Measurements from ENCODE around the gene NIPSNAP2.
"Not testable (repeated sequence)": the region's sequence is repeated elsewhere in the genome, so short reads cannot be mapped to it uniquely, and the experiment has no call there.

NIPSNAP2 gene

DNA sequence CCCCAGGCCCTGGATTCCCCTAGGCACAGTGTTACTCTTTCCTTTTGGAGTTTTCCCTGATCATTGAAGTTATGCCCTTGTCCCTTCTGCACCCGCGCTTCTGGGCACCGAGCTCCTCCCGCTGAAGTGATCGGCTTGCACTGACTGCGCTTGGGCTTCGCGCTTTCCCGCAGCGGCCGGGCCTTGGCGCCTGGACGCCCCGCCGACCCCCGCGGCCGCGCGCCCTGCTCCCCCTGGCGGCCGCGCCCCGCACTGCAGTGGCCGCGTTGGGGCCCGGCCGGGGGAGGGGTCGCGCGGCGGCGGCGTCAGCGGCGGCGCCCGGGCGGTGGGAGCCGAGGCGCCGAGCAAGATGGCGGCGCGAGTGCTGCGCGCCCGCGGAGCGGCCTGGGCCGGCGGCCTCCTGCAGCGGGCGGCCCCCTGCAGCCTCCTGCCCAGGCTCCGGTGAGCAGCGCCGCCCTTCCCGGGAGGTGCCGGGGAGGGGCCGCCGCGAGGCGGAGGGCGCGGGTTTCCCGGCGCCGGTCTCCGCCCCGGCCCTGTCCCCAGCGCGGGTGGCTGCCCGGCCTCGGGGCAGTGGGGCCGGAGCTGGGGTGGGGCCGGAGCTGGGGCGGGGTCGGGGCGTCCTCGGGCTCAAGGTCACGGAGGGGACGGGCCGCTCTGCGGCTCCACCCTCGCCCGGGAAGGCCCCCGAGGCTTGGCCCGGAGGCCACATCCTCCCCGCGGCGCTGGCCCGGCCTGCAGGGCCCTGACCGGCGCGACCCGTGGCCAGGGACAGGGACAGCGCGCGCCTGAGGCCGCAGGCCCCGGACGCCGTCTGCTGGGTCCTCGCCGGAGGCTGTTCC, at the start of gene NIPSNAP2:
NIPSNAP2 (plus strand) TSS at position 325 of the 839 bp plus-strand sequence; CDS start at position 350, 25 bp downstream.
- peak; percentile 55 for DNase-seq

DNA sequence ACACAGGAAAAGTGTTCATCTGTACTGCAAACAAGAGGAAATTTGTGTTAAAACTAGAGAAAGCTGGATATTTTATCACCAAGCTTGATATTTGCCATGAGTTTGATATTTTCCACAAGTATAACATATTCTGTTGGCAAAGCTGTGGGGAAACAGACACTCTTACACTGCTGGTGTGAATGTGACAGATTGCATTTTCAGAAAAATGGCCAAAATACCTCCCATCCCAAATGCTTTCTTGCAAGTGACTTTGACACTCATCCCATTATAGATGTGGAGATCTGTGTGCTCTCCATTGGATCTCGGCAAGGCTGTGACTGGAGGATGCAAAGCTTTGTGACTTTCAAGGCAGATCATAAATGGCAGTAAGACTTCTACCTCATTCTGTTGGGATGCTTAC, 46.6 kb upstream of the NIPSNAP2 start:
- DNase-seq, result no peak

DNA sequence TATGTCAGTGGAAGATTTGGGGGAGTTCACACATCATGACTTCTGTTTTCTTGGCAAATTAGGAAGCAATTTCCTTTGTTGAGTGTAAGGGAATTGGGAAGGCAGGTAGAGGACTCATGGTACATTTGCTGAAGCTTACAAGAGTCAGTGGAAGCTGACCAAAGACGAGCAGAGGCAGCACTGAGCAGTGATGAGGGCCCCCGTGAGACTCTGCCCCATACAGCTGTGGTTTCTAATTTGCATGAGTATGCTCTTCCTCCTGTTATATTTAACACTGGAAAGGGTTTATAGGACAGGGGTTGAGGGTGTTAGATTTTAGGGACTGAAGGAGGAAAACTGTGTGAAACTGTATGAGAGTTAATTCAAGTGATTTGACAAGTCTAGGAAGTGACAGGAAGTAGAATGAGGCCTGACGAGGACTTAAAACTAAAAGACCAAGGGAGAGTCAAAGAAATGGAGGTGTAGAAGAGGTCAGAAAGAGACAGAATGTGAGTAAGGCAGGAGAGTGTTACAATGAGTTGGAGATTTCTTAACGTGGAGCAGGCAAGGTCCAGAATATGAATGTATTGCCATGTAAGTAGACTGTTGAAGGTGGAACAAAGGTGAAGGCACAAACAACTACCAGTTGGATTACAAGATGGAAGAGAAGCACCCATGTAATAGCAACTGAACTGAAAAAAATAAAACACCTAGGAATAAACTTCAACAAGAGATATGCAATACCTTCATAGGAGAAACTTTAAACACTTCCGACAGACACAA, 36.2 kb upstream of the NIPSNAP2 start:
- no peak for DNase-seq

DNA sequence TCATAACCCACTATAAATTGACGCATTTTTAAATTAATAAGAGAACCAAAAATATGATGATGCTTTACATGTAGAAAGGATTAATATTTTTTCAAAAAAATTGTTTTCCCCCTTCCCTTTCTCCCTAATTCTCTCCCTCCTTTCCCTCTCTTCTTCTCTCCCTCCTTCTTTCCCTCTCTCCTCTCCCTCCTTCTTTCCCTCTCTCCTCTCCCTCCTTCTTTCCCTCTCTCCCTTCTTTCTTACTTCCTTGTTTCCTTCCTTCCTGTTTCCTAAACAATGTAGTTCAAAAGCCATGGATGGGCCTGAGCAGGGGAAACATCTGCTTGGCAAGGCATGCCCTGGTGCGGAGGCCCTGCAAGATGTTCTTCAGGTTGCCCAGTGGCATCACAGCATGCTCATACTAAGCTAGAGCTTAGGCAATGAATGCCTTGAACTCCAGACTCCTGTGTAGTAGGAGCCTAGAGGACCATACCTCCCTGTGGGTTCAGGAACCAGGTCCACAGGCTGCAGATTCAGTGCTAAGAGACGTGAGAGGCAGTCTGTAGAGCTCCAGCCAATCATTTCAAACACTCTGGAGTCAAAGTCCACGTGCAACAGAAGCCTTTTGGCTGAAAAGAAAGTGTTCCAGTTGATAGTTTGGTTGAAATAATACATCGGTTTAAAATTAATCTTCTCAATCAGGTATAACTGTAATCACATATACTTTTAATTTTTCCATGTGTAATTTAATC, 32.8 kb upstream of the NIPSNAP2 start:
- no peak for DNase-seq

DNA sequence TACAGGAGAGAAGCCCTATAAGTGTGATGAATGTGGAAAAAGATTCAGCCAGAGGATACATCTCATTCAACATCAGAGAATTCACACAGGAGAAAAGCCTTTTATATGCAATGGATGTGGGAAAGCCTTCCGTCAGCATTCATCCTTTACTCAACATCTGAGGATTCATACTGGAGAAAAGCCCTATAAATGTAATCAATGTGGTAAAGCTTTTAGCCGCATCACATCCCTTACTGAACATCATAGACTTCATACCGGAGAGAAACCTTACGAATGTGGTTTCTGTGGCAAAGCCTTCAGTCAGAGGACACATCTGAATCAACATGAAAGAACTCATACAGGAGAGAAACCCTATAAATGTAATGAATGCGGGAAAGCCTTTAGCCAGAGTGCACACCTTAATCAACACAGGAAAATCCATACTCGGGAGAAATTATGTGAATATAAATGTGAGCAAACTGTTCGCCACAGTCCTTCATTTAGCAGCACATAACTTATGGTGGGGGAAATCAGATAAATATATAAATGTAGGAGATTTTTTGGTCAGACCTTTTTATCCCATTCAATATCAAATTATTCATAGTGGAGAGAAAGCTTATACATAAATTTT, 24.8 kb upstream of the NIPSNAP2 start:
- DNase-seq, result no peak

DNA sequence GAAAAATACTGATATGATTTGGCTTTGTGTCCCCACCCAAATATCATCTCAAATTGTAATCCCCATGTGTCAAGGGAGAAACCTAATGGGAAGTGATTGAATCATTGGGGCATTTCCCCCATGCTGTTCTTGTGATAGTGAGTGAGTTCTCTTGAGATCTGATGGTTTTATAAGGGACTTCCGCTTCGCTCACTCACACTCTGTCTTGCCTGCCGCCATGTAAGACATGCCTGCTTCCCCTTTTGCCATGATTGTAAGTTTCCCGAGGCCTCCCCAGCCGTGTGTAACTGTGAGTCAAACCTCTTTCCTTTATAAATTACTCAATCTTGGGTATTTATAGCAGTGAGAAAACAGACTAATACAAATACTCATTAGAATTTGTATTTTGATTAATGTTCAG, 17.8 kb upstream of the NIPSNAP2 start:
- no peak for DNase-seq

DNA sequence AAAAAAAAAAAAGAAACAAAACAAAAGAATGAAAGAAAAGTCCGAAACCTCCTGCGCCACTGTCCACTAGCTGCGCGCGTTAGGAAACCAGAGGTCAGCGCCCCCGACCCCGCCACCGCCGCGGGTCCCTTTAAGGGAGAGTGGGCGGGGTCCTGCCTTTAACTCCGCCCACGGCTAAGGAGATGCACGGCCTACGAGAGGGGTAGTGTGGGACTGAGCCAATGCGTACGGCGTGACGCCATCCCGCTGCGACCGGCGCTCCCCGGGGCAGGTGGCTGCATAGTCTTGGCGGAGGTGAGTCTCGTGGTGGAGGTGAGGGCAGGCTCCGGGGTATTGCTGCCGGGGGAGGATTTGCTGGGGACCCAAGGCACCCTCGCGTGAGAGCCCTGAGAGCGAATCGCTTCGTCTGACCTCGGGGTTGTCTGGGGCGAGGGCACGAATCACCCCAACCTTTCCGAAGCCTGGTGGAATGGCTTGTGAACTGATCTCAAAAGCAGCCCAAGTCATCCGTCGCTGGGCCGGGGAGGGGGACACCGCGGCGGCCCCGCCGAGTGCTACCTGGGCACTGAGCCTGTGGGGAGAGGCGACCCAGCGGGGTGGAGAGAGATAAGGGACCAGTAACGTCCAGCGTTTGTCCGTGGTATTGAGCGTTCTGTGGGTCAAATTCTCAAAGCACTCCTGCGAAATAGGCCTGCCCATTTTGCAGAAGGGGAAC, 12.6 kb upstream of the NIPSNAP2 start, which contains the start of gene MRPS17:
MRPS17 (plus strand) TSS at position 241 of the 715 bp plus-strand sequence. CDS start 1,319 bp downstream, outside the sequence.
- DNase-seq, result peak; percentile 94

DNA sequence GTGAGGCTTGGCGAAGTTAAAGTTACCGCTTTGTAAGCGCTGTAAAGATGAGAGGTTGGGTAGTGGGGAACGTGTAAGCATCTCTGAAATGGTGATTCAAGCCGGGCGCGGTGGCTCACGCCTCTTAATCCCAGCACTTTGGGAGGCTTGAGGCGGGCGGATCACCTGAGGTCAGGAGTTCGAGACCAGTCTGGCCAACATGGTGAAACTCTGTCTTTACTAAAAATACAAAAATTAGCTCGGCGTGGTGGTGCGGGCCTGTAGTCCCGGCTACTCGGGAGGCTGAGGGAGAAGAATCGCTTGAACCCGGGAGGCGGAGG, 12.1 kb upstream of the NIPSNAP2 start:
- not testable (repeated sequence) for DNase-seq

DNA sequence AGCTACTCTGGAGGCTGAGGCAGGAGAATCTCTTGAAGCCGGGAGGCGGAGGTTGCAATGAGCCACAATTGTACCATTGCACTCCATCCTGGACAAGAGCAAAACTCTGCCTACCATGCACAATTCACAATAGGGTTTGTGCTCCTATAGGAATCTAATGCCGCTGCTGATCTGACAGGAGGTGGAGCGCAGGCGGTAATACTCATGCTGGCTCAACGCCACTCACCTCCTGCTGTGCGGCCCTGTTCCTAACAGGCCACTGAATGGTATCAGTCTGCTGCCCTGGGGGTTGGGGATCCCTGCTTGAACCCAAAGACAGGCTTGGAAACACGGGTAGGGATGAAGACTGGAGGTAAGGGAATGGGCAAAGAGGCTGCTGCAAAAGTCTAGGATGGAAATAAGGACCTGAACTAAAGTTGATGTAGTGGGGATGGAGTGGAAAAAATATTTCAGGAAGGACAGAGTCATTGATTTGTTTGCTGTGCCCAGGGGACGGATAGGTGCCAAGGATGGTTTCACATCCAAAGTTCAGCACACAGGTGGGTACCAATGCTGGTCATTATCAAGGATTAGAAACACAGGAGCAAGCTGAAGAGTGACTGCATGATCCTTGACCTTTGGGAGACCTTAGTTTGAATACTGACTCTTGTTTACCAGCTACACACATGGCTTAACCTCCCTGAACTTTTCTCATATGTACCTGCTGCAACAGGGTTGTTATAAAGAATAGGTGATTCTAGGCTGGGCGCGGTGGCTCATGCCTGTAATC, 10.5 kb upstream of the NIPSNAP2 start:
- no peak for DNase-seq

DNA sequence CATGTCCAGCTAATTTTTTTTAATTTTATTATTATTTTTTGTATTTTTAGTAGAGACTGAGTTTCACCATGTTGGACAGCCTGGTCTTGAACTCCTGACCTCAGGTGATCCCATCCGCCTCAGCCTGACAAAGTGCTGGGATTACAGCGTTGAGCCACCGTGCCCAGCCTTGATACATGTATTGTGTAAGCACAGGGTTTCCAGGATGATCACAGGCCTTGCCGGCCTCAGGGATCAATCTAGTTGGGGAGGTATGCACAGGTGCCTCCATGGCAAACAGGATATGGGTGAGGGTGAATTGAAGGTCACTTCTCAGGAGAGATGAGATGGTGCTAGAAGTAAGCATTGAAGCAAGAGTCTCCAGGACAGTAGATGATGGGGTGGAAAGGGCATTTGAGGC, 7.2 kb upstream of the NIPSNAP2 start:
- no peak for DNase-seq

DNA sequence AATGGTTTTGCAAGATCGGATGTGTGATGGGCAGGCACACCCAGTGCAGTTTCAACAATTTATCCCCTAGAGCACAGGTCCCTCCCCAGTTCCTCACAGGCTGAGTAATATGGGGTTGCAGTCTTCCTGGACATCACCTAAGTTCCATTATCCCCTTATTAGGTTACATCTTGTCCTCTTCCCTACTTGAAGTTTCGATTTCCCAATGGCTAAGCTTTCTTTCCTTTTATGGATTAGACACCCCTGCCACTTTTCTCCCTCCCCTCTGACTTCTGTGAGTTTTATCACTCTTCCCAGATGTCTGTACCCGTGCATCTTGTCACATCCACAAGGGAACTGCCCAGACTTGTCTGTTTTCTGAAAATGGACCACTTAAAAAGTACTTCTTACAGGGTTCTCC, 2.4 kb upstream of the NIPSNAP2 start:
- no peak for DNase-seq

DNA sequence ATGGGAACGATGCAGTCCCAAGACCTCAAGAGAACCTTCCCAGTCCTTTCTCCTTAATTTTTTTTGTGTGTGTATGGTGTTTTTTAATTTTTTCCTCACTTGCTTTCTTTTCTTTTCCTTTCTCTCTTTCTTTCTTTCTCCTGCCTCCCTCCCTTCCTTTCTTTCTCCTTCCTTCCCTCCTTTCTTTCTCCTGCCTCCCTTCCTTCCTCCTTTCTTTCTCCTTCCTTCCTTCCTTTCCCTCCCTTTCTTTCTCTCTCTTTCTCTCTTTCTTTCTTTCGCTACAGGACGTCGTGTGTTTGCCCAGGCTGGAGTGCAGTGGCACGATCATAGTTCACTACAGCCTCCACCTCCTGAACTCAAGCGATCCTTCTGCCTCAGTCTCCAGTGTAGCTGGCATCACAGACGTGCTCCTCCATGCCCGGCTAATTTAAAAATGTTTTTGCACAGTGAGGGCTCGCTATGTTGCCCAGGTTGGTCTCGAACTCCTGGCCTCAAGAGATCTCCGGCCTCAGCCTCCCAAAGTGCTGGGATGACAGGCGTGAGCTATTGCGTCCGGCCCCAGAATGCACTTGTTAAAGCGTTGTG, 709 bp upstream of the NIPSNAP2 start:
- no peak for DNase-seq

DNA sequence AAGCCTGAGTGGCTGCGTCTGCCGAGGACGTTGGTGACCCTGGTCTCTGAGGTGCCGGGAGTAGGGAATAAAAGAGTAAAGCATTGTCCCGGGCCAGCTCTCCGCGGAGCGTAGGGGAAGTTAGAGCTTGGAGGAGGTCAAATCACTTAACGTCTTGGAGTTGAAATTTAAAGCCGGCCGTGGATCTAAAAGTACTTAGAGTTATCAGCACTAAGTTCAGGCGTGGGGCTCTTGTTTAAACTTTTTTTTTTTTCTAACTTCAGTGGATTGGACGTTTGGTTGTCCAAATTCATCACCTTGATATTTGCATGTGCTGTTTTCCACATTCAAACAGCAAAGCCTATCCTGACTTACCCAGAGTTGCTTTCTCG, 700 bp downstream of the NIPSNAP2 start:
- DNase-seq, result peak; percentile 40

DNA sequence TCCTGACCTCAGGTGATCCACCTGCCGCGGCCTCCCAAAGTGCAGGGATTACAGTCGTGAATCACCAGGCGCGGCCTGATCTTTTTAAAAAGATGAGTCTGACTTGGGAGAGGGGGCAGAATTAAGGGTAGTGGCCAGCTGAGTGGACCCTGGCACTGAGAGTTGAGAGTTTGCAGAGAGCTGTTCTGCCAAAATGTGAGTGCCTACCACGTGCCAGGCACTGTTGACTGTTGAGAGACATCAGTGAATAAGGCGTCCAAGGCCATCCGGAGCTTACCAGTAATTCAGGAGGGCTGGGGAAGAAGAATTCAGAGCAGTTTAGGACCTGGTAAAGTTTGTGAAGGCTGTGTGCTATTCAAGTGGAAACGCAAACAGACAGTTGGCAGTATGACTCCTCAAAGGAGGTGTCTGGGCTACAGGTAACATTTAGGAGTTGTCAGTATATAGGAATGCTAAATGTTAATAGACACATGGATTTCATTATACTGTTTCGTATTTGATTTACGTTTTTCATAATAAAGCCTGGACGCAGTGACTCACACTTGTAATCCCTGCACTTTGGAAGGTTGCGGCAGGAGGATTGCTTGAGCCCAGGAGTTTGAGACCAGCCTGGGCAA, 1.5 kb downstream of the NIPSNAP2 start:
- no peak for DNase-seq

DNA sequence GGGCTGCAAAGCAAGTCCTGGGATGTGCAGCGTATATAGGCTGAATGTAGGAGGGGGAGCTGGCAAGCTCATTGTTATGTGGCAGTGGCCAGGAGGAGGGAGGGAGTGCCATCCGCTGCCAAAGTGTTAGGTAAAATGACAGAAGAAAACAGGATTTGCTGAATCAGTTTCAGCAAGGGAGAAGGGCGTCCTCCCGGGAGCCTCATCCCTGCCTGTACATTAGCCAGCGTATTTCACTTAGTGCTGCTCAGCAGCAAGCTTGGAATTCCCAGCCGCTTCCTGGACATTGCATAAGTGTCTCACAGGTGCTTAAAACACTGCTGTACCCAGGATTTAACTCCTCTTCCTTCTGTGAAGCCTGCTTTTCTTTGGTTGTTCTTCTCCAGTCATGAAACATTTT, 2.5 kb downstream of the NIPSNAP2 start:
- no peak for DNase-seq

DNA sequence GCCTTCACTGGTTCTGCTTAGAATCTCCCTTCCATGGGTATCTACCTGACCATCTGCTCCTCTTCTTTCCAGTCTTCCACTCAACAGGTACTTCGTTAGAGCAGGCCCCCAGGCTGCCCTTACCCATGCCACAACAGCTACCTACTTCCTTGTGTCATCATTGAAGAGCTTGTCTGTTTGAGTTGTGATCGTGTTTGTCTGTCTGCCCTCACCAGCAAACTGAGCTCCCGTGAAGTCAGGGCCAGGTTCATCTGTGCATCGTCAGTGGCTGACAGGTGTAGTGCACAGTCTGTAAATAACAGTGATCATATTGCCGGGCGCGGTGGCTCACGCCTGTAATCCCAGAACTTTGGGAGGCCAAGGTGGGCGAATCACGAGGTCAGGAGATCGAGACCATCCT, 5.0 kb downstream of the NIPSNAP2 start:
- DNase-seq, result no peak

DNA sequence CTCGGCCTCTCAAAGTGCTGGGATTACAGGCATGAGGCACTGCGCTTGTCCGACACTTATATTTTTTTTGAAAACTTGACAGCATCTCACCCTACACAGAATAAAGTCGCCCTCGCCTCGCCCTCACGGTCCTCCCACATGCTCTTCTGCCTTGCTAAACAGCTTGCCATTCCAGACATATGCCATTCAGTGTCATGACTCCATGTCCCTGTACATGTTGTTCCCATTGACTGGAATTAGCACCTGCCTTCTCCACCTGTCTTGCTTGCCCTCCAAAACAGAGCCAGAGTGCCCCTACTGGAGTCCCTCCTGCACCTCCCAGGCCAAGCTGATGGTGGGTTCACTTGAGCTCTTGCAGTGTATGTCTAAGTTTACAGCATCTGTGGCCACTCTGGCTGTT, 6.2 kb downstream of the NIPSNAP2 start:
- no peak for DNase-seq

DNA sequence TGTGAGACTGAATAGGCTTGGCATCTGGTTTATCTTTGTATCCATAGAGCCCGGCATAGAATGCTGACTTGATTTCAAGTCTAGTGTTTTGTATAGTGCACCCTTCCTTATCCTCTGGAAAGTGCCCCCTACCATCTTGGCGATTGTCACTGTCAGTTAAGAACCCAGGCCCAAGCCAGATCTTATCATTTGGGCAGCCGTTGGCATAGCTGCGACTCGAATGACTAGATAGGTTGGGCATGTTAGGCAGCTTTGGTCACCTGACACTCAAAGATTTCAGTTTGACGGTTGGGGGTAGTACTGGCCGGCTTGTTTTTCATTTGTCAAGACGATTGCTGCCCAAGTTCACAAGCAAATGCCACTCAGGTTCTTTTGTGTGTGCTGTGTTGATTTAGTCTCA, 6.6 kb downstream of the NIPSNAP2 start:
- DNase-seq, result no peak

DNA sequence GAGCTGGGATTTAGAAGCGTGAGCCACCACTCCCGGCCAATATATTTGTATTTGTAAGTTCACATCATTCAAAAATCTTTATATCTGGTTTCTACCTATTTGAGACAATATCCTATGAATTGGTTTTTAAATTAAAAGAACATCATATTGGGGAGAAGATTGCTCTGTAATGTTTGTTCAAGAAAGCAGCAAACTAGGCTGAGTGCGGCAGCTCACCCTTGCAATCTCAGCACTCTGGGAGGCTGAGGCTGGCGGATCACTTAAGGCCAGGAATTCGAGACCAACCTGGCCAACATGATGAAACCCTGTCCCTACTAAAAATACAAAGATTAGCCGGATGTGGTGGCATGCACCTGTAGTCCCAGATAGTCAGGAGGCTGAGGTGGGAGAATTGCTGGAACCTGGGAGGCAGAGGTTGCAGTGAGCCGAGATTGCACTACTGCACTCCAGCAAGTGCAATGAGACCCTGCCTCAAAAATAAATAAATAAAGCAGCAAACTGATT, 9.4 kb downstream of the NIPSNAP2 start:
- DNase-seq, result no peak

DNA sequence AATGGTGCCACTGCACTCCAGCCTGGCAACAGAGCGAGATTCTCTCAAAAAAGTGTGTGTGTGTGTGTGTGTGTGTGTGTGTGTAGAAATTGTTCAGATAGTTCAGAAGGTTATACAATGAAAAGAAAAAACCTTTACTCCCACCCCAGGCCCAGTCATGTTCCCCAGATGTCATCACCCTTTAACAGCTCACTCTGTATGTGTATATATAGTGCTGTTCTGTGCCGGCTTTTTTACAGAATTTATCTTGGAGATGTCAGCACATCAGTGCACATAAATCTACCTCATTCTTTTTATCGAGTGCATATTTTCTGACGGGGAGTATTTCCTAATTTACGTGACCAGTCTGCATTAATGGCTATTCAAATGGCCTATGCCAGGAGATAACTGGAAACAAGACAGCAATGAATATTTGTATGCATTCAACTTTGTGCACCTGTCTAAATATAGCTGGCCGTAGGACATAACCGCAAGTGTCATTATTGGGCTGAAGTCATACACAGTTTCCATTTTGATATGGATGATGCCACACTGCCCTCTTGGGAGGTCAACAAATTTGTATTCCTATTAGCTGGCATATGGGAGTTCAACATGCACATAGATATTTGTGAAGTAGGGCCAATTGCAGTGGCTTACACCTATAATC, 11.7 kb downstream of the NIPSNAP2 start:
- no peak for DNase-seq

All from activated CD4-positive, alpha-beta T cell treated with anti-CD3 and anti-CD28 coated beads, Interleukin-2, amount 50 U/mL, for 16 hours (primary cell).